NCI-H524 treated with DMSO at 0.1 percent for 48 hours (cell line): ENCODE data around the gene IRF7.
"Not testable (repeated sequence)": the region's sequence is repeated elsewhere in the genome, so short reads cannot be mapped to it uniquely, and the experiment has no call there.

Source experiments
- DNase-seq: peaks from one replicate; lab custom pipeline; 2025; lab: John Stamatoyannopoulos, UW

The IRF7 gene

DNA sequence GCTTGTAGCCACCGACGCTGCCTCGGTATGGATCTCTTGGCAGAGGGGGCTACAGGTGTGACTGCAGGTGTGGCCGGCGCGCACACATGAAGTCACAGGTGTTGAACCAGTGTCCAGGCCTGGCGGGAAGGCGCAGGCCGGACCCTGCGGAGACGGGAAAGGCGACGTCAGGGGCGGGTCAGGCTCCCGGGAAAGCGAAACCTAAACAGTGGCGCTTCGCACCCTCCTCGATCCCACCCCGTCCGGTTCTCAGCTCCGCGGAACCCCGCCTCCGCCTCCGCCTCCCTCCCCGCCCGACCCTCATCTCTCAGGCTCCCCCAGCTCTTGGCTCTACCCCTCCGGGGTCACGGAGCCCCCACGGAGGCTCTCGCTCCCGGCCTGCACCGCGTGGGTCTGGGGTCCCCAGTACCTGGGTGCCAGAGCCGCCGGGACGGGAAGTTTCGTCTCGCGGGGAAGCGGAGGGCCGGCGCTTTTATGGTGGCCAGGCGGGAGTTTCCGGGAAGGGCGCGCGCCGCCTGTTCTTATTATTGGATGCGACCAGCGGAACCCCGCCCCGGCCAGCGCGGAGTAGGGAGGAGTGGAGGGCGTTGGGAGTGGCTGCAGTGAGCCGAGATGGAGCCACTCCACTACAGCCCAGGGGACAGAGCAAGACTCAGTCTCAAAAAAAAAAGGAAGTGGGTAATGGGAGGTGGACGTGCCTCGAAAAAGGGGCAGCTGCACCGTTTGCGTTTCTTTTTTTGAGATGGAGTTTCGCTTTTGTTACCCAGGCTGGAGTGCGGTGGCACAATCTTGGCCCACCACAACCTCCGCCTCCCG, at the start of gene IRF7:
IRF7 (minus strand) TSS at position 447 of the 816 bp plus-strand sequence. CDS start 586 bp downstream, outside the sequence.
- DNase-seq, result no peak

GRCh38 chr11:665062-665703, 49.4 kb upstream of the IRF7 start:
- no peak for DNase-seq

DNA sequence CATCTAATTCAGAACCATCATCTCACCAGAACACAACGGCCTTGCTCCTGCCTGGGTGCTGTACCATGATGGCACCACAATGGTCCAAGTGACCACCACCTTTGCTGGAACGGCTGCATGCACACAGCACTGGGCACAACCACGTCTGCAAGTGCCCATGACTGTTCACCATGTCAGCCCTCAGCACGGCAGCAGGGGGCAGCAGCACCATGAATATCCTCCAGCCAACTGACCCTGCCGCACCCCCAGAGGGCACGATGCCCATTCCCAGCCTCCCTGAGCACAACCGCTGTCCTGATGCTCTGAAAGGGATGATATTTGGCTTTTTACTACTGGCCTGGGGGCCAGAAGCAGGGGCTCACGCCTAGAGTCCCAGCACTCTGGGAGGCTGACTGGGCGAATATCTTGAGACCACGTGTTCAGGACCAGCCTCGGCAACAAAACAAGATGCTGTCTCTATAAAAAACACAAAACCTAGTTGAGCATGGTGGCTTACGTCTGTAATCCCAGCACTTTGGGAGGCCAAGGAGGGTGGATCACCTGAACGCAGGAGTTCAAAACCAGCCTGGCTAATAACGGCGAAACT, 47.0 kb upstream of the IRF7 start:
- DNase-seq, result no peak

GRCh38 chr11:660681-661444, 45.1 kb upstream of the IRF7 start:
- no peak for DNase-seq

DNA sequence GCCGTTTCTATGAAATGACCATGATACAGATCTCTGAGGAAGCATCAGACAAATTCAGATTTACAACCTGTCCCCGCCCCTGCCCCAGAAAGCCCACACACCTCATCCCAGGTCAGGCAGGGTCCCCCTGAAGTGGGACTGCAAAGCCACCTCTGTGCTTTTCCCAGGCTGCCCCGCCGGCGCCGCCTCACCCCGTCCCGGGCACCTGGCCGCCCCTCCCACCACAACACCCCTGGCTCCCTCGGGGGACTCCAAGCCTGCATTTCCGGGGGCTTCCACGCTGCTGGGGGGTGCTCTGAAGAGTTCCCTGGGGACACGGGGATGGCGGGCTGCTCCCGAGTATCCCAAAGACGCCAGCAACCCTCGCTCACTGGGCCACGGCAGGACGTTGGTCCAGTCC, 44.5 kb upstream of the IRF7 start:
- no peak for DNase-seq

DNA sequence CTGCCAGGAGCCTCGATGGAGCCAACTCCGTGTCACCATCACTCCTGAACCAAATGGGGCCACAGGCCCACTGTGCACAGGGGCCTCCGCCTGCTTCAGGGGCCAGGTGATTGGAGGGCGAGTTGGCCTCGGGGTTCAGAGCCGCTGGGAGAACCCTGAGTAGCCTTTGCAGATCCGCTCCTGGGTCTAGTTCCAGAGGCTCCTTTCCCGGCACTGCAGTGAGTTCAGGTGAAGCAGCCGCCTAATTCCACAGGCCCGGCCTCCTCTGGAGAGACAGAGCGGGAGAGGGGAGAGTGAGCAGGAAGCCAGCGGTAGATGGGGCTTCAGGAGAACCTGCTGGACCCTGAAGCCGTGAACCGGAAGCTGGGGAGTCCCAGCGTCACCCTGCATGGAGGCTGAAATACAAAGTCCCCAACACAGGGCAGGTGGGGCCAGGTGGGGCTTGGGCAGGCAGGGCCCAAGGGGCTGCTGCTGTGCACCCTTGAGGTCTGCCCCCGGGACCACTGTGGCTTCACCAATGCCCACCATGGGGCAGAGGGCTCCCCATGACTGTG, 43.9 kb upstream of the IRF7 start:
- DNase-seq, result no peak

- DNase-seq, result no peak
Observed at GRCh38 chr11:657691-658126, 42.0 kb upstream of the IRF7 start.

DNA sequence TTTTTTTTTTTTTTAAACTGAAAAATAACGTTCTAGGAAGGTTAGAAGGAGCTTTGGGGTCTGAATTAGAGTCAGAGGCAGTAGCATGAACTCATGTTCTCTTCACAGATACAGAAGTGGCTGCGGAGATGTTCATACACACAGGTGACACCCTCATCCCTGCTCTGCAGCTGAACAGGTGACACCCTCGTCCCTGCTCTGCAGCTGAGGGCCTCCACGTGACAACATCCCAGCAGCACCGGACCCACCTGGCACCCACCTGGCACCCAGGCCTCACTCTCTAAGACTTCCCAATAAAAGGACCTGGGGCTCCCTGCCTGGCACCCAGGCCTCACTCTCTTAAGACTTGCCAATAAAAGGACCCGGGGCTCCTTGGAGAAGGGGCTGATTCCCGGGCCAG, 41.1 kb upstream of the IRF7 start:
- no peak for DNase-seq

- DNase-seq, result no peak
Observed at GRCh38 chr11:656426-656825, 40.7 kb upstream of the IRF7 start.

- DNase-seq, result no peak
Observed at GRCh38 chr11:655036-655726, 39.4 kb upstream of the IRF7 start.

- DNase-seq, result not testable (repeated sequence)
Observed at GRCh38 chr11:654444-654843, 38.7 kb upstream of the IRF7 start.

DNA sequence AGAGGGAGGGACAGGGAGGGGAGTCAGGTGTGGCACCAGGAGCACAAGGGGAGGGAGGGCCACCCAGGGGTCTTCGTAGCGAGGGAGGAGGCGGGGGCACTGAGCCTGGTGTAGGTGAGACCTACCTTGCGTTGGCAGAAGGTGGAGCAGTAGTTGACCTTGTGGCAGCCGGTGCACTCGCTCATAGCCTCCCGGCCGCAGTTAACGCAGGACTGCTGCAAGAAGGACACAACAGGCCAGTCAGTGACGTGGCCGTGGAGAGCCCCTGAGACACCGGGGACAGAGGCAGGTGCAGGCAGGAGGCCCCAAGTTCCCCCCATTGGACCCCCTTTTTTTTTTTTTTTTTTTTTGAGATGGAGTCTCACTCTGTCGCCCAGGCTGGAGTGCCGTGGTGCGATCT, 38.1 kb upstream of the IRF7 start:
- no peak for DNase-seq

DNA sequence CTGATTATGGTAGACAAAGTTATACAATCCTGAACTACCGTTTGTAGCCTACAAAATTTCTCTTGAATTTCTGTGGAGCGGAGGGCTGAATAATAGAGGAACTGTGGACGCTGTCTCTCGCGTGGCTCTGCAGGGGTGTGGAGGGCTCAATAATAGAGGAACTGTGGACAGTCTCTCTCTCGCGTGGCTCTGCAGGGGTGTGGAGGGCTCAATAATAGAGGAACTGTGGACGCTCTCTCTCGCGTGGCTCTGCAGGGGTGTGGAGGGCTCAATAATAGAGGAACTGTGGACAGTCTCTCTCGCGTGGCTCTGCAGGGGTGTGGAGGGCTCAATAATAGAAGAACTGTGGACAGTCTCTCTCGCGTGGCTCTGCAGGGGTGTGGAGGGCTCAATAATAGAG, 37.4 kb upstream of the IRF7 start:
- DNase-seq, result not testable (repeated sequence)

DNA sequence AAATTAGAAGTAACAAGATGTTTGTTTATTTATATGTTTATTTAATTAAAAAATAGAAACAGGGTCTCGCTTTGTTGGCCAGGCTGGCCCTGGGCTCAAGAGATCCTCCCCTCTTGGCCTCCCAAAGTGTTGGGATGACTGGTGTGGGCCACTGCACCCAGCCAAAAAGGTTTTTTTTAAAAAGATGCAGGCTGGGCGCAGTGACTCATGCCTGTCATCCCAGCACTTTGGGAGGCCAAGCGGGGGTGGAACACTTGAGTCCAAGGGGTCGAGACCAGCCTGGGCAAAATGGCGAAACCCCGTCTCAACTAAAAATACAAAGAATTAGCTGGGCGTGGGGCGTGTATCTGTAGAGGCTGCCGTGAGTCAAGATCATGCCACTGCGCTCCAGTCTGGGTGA, 34.7 kb upstream of the IRF7 start:
- DNase-seq, result no peak

DNA sequence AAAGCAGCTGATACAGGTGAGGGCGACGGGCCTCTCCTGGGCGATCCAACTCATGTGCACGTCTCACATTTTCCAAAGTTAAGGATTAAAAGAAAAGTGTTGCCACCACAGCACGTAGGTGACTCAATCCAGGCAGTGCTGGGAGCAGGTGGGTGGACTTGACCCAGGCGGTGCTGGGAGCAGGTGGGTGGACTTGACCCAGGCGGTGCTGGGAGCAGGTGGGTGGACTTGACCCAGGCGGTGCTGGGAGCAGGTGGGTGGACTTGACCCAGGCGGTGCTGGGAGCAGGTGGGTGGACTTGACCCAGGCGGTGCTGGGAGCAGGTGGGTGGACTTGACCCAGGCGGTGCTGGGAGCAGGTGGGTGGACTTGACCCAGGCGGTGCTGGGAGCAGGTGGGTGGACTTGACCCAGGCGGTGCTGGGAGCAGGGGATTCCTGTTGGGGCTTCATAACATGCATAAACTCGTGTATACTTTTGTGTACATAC, 32.0 kb upstream of the IRF7 start:
- DNase-seq, result not testable (repeated sequence)

GRCh38 chr11:646214-646613, 30.5 kb upstream of the IRF7 start:
- DNase-seq, result no peak

DNA sequence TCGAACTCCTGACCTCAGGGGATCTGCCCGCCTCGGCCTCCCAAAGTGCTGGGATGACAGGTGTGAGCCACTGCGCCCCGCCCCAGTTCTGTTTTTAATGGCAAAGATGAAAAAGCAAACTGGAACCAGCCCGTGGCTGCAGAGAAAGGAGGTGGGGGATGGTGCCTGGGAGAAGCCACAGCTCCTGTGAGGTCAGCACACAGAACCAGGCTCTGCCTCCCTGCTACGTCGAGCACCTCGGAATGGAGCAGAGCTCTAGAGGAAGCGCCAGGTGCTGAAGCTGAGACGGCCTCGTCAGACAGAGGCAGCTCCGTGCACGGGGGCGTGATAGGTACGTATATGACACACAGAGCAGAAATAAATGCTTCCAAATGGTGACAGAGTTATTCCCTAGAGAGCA, 29.8 kb upstream of the IRF7 start:
- no peak for DNase-seq

- DNase-seq, result no peak
Observed at GRCh38 chr11:643849-644738, 28.3 kb upstream of the IRF7 start.

DNA sequence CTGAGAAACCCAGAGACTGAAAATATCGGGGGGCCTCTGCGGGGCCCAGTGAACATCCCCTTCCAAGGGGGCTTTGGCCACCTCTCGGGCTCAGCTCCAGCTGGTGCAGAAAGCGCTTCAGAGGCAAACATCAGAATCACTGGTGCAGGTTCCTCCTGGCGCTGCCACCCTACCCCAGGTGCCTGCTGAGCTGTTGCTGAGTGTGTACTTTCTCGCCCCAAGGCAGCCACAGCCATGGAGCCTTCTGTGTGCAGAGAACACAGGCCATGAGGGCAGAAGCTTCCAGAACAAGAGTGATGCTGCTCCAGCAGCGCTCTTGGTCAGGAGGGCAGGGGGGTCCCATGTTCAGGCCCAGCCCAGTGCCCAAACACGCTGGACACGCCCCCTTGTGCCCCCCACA, 27.6 kb upstream of the IRF7 start:
- DNase-seq, result no peak

- DNase-seq, result no peak
Observed at GRCh38 chr11:641806-642370, 26.1 kb upstream of the IRF7 start.
